GM18873 (cell line): ENCODE measurements around the gene KIAA0040.

Experiments used
- ATAC-seq: cut with Tn5 transposase; IDR thresholded peaks from one replicate; pipeline ENCODE4 v1.9.1; 2021; ENCODE audit warnings: mild to moderate bottlenecking, moderate library complexity, moderate number of reproducible peaks; ENCODE audit not compliant: unreplicated experiment, low FRiP score

The KIAA0040 gene

GRCh38 chr1:175172503-175172902 is 20.1 kb downstream of the KIAA0040 start:
- no peak for ATAC-seq

- no peak for ATAC-seq
These were observed 21.3 kb downstream of the KIAA0040 start for GRCh38 chr1:175171036-175171913.

GRCh38 chr1:175169286-175170018 is 23.1 kb downstream of the KIAA0040 start:
- no peak for ATAC-seq

GRCh38 chr1:175168782-175169181 is 23.8 kb downstream of the KIAA0040 start:
- no peak for ATAC-seq

- no peak for ATAC-seq
These were observed 24.7 kb downstream of the KIAA0040 start for GRCh38 chr1:175167861-175168260.

GRCh38 chr1:175166746-175167145 is 25.8 kb downstream of the KIAA0040 start:
- no peak for ATAC-seq

- no peak for ATAC-seq
These were observed 27.8 kb downstream of the KIAA0040 start for GRCh38 chr1:175164751-175165150.

- ATAC-seq = no peak
These were observed 28.9 kb downstream of the KIAA0040 start for GRCh38 chr1:175163702-175164101.

- ATAC-seq = no peak
These were observed 29.6 kb downstream of the KIAA0040 start for GRCh38 chr1:175162955-175163354.

GRCh38 chr1:175158170-175158591 is 34.4 kb downstream of the KIAA0040 start:
- ATAC-seq = no peak

GRCh38 chr1:175157200-175157599 is 35.4 kb downstream of the KIAA0040 start:
- ATAC-seq = no peak

- no peak for ATAC-seq
These were observed 36.6 kb downstream of the KIAA0040 start for GRCh38 chr1:175155936-175156335.

GRCh38 chr1:175155473-175155856 is 37.1 kb downstream of the KIAA0040 start:
- no peak for ATAC-seq

- no peak for ATAC-seq
These were observed 37.7 kb downstream of the KIAA0040 start for GRCh38 chr1:175154629-175155472.

GRCh38 chr1:175152006-175152652 is 40.4 kb downstream of the KIAA0040 start:
- ATAC-seq = no peak

- no peak for ATAC-seq
These were observed 41.8 kb downstream of the KIAA0040 start for GRCh38 chr1:175150596-175151319.

- ATAC-seq = no peak
These were observed 44.5 kb downstream of the KIAA0040 start for GRCh38 chr1:175148068-175148467.

GRCh38 chr1:175147569-175147968 is 45.0 kb downstream of the KIAA0040 start:
- no peak for ATAC-seq

- ATAC-seq = no peak
These were observed 45.9 kb downstream of the KIAA0040 start for GRCh38 chr1:175146529-175147213.
